HG03432 (cell line): ENCODE results near the gene FBRSL1.

Experiments
- ATAC-seq: cut with Tn5 transposase; IDR thresholded peaks from one replicate; pipeline ENCODE4 v1.9.1; 2021; ENCODE audit warnings: mild to moderate bottlenecking, moderate library complexity; ENCODE audit not compliant: unreplicated experiment

Gene FBRSL1

DNA sequence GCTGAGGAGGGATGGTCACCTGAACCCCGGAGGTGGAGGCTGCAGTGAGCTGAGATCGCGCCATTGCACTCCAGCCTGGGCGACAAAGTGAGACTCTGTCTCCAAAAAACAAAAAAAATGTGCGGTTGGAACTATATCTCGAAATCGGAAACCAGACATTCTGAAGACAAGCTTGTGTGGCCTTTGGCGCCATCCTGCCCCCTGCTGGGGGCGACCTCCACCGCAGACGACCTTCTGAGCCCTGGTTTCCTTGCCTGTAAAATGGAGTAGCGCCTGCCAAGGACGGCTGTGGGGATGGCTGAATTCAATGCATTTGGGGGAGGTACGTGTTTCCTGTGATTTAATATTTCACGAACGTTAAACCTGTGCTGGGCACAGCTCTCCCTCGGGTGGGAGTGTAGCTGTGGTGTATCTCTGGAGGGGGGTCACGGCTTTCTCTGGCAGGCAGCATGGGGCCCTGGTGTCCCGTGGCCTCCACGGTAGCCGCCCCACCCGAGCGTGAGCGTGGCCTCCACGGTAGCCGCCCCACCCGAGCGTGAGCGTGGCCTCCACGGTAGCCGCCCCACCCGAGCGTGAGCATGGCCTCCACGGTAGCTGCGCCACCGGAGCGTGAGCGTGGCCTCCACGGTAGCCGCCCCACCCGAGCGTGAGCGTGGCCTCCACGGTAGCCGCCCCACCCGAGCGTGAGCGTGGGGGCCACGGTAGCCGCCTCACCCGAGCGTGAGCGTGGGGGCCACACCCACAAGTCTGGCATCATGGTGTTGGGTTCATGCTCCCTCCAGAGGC, 65.1 kb downstream of the FBRSL1 start:
- ATAC-seq, result no peak

DNA sequence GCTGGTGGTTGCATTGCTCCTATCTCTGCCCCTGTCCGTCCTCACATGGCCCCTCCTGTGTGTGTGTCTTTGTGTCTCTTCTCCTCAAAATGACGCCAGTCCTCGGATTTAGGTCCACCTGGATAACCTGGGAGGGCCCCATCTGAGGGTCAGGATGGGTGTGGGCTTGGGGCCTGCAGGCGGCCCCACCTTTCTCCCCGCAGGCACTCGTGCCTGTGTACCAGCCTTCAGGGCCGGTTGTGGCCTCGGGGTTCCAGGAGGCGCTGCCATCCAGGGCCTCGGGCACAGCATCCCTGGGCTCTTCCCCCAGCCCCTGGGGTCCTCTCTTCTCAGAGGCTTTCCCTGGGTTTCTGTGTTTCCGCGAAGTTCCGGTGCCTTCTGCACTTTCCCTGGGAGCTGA, 65.7 kb downstream of the FBRSL1 start:
- no peak for ATAC-seq

DNA sequence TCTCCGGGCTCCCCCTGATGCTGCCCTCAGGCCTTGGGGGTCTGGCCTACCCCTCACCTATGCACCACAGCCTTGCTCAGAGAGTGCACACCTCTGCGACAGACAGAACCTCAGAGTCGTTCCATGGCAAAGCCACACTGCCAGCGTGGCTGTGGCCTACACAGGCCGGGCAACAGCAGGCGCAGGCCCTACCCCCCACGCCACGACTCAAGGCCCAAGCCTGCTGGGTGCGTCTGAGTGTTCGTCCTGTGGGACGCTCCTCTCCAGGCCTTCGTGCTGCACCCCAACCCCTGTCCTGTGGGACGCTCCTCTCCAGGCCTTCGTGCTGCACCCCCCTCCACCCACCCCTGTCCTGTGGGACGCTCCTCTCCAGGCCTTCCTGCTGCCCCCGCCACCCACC, 66.3 kb downstream of the FBRSL1 start:
- no peak for ATAC-seq

DNA sequence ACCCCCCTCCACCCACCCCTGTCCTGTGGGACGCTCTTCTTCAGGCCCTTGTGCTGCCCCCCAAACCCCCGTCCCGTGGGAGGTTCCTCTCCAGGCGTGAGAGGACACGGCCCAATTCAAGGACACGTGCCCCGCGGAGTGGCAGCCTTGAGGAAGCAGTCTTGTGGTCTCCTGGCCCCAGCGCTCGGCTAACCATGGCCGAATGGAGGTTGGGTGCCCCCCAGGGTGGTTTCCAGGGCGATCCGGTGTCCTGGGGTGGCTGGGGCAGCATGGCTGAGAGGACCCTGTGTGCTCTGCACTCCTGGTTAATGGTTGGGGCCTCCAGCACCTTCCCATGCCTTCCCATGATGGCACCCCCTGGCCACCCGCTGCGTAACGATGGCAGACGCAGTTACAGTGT, 66.8 kb downstream of the FBRSL1 start:
- no peak for ATAC-seq

DNA sequence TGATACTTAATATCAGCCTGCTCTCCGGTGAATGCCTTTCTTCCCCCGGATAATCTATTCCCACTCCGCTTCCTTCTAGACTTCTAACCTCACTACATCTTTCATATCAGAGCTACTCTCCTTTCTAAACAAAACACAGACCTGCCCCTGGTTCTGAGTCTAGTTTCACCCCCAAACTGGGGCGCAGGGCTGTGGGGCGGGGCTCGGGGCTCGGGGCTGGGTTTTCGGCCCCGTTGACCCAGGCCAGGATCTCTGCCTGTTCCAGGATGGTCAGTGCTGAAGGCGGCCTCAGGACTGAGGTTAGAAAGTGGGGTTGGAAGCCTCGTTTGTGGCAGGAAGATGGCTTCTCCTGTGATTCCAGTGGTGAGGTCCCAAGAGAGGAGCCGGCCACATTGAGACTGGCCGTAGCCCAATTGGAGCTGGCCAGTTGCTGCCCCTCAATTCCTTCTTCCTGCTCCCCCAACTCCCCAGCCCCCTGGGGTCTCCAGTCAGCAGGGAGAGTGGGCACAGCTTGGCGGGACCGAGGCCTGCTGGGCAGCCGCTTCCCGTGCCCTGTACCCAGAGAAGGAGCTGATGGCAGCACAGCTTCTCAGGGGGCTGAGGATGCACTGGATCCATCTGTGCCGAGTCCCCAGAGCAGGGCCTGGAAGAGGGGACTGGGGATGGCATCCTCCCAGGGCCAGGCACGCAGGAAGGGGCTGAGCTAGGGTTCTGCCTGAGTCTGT, 67.5 kb downstream of the FBRSL1 start:
- ATAC-seq, result no peak

DNA sequence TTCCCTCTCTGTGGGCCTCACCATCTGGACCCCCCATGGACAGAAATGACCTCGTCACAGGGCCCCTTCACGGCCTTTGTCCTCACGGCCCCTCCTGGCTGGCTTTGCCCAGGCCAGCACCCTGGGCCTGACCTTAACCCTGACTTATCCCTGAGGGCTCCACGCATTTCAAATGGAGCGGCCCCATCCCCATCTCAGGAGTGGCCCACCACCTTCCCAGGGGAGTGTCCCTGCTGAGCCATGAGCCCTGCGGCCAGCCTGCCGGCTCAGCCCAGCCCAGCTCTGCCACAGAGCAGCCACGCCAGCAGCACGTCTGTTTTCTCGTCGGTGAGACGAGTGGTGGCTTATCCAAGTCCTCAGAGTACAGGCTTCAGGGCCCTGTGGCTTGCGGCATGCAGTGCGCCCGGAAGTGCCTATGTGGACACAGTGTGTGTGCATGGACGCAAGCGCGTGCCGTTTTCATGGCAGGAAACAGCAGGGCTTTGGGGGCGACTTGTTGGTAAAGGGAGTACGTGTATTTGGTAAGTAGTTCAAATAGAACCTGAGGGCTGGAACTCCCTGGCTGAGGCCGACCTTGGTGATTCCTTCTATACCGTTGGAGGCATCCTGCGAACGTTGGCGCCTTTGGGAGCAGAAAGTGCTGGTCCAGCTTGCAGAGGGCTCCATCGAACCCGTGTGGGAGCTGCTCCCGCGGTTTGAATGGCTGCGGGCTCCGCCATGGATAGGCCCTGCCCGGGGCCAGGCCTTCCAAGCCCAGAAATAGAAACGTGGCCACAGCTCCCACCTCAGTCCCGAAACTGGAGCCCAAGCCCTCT, 68.3 kb downstream of the FBRSL1 start:
- no peak for ATAC-seq

DNA sequence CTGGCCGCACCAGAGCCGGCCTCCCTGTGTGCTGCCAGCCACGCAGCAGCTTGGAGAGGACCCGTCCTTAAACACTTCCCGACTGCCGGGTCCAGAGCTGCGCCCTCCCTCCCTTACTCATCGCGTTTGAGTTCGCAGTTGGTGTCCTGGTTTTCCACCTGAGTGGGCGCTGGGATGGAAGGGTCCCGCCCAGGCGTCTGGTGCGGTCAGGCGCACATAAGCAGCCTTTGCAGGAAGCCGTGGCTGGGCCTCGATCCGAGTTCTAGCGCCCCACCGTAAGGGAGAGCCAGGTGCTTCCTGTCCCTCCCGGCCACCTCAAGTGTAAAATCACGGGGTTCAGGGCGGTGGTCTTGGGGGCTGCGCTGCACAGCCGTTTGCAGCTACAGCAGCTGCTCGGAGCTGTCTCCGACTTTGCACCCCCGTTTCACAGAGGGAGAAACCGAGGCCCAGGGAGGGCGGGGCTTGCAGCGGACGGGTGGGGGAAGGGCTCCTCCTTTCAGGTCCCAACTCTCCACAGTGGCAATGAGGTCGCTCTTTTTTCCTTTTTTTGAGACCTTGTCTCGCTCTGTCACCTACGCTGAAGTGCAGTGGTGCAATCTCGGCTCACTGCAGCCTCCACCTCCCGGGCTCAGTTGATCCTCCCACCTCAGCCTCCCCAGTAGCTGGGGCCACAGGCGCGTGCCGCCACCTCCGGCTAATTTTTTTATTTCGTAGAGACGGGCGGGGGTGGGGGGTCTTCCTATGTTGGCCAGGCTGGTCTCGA, 69.1 kb downstream of the FBRSL1 start:
- no peak for ATAC-seq

DNA sequence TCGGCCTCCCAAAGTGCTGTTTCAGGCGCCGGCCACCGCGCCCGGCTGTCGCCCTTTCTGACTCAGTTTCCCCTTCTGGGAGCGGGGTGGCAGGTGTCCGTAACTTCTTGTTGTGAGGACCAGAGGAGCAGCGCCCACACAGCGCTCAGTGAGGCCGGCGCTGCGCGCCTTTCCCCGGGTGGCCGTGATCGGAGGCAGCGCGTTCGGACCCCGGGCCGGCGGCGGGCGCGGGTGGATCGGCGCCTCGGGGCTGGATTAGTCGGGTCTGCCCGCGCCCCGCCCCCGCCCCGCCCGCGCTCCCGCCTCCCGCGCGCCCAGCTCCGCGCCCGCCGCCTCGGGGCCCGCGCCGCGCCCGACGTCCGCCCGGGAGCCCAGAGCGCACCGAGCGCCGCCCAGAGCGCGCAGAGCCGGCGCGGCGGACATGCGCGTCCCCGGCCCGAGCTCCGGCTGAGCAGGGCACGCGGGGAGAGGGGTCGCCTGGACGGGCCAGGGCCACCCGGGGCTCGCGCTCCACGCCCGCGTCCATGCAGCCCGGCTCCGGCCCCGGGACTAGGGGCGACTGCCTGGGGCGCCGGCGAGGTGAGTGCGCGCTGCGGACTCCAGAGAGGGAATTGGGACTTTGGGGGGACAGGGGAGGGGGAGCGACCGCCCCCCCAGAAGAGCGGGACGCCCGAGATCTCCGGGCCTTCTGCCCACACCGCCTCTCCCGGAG, 69.9 kb downstream of the FBRSL1 start:
- peak; percentile 9 for ATAC-seq

DNA sequence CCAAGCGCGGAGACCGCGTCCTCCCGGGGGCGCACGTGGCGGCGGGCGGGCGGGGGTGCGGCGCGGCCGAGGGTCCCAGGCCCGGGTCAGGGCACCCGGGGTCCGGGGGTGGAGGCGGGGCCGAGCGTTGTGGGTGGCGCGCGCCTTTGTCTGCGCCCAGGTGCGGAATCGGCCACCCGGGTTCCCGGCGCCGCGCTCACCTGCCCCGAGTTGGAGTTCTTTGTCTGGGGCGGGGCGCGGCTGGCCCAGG, 70.3 kb downstream of the FBRSL1 start:
- ATAC-seq, result peak; percentile 27

DNA sequence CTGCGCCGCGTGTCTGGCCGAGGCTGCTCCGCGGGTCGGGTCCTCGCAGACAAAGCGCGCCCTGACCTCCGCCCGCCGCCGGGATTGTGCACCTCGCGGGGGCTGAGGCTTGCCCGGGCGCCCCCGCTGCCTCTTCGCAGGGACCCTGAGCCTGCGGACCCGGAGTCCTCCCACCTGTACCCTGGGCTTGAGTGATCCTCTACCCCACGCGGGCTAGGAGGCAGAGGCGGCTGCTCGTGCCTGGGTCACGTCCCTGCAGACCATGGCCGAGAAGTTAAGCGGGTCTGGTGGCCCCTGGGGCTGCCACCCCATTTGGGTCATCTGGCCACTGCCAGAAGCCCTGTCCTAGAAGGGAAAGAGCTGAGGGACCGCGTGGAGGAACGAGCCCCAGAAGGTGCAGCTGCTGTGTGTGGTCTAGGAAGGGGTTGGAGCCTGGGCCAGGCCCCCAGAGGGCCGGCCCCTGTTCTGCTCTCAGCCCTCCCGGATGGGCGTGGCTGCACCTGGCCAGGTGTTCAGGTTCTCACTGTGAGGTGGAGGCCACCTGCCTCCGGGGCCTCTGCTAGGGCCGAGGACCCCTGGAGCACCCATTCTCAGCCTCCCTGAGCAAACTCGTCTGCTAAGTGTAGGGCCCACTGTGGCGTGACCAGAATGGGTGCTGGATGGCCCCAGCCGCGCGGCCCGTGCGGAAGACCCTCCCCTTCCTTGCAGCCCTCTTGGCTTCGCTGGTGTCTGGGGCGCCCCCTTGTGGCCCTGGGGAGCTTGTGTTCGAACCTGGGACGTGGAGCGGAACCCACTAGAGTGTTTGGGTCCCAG, 70.9 kb downstream of the FBRSL1 start:
- ATAC-seq, result peak; percentile 53
